HepG2 (cell line): Measurements from ENCODE around the gene ALPL. TPM values are rescaled to one million over a fixed set of nuclear protein-coding genes. Genes with fewer than 3 reads are reported as not detected.

Experiments used
- AHR ChIP-seq: IDR thresholded peaks from 2 replicates; pipeline ENCODE4 v1.6.1; 2018; ENCODE audit warnings: missing genetic modification reagents, missing compliant biosample characterization
- AKNA ChIP-seq: sonication (generic); formaldehyde crosslinking; IDR thresholded peaks from 2 replicates; pipeline ENCODE4 v1.4.0; 2020; ENCODE audit warnings: missing genetic modification reagents, borderline replicate concordance
- CREB1 ChIP-seq, 2 experiments: fragments of 450-650 bp in 1 of 2; IDR thresholded peaks; 2 replicates each; pipeline ENCODE4 v1.6.1; 2016 to 2017; ENCODE audit warnings: control low read depth in 1 of 2, mild to moderate bottlenecking in 1 of 2, missing compliant biosample characterization in 1 of 2, missing genetic modification characterization in 1 of 2
- HIC2 ChIP-seq: sonication (generic); formaldehyde crosslinking; IDR thresholded peaks from 2 replicates; pipeline ENCODE4 v1.9.0; 2022; ENCODE audit warnings: low read depth, missing genetic modification reagents
- POGK ChIP-seq: sonication (generic); formaldehyde crosslinking; conservative IDR thresholded peaks from 2 replicates; pipeline ENCODE4 v1.8.0; 2022; ENCODE audit warnings: mild to moderate bottlenecking, moderate library complexity, missing genetic modification reagents
- RNF2 ChIP-seq: fragments of 450-650 bp; conservative IDR thresholded peaks from 2 replicates; pipeline ENCODE4 v1.6.1; 2016; ENCODE audit warnings: low read depth
- TEAD3 ChIP-seq: optimal IDR thresholded peaks from 2 replicates; pipeline ENCODE3; 2016; ENCODE audit warnings: borderline replicate concordance
- ZBED4 ChIP-seq: sonication (generic); formaldehyde crosslinking; IDR thresholded peaks from 2 replicates; pipeline ENCODE4 v1.4.0; 2020; ENCODE audit warnings: missing genetic modification reagents, borderline replicate concordance
- ZFAT ChIP-seq: sonication (generic); formaldehyde crosslinking; conservative IDR thresholded peaks from 2 replicates; pipeline ENCODE4 v1.8.1; 2023; ENCODE audit warnings: missing genetic modification reagents, inconsistent platforms
- ZNF263 ChIP-seq: sonication (generic); formaldehyde crosslinking; IDR thresholded peaks from 2 replicates; pipeline ENCODE4 v1.4.0; 2020; ENCODE audit warnings: missing genetic modification reagents
- ZNF362 ChIP-seq: sonication (generic); formaldehyde crosslinking; IDR thresholded peaks from 2 replicates; pipeline ENCODE4 v1.4.0; 2020; ENCODE audit warnings: missing genetic modification reagents, mild to moderate bottlenecking, borderline replicate concordance
- ZNF619 ChIP-seq: sonication (generic); formaldehyde crosslinking; IDR thresholded peaks from 2 replicates; pipeline ENCODE4 v1.4.0; 2020; ENCODE audit warnings: mild to moderate bottlenecking, missing genetic modification reagents
- ZNF777 ChIP-seq: sonication (generic); formaldehyde crosslinking; IDR thresholded peaks from 2 replicates; pipeline ENCODE4 v1.4.0; 2020; ENCODE audit warnings: missing genetic modification reagents
- ZSCAN21 ChIP-seq: sonication (generic); formaldehyde crosslinking; IDR thresholded peaks from 2 replicates; pipeline ENCODE4 v1.8.0; 2022; ENCODE audit warnings: mild to moderate bottlenecking, missing genetic modification reagents, moderate library complexity, borderline replicate concordance
- polyA plus RNA-seq, 8 experiments: library from polyadenylated mRNA; depleted of rRNA in 3 of 8; stranded (reverse) in 7 of 8; unstranded in 1 of 8; fragments of >200 nt; fragmentation: Illumina TruSeq in 4 of 8; extraction: Trizol in 4 of 8; gene quantifications; 2 replicates each; pipeline versions ENCODE4 v1.2.1 to v1.2.3, GENCODE V29; 2011 to 2016; ENCODE audit warnings: low read depth in 4 of 8, missing spikeins in 1 of 8, mixed read lengths in 1 of 8; ENCODE audit not compliant: insufficient read depth in 1 of 8
- total RNA-seq, 5 experiments: library from RNA; depleted of rRNA; stranded (reverse); fragments of >200 nt; fragmentation: Illumina TruSeq; extraction: Trizol; gene quantifications; 2 replicates each; pipeline ENCODE4 v1.2.3, GENCODE V29; 2016; ENCODE audit warnings: low read depth in 1 of 5

The ALPL gene
- total and polyA plus RNA-seq, 2 of the 13 experiments (the other 11 are each of a cell fraction or from before 2014, with no cell fraction given), result 0.12 TPM; not detected in 1

- TF ChIP-seq AKNA (CRISPR knock-in tag) (no peak), RNF2 (peak; percentile 64; the same call in 1 of the 2 replicates), ZSCAN21 (peak; percentile 58; the same call in 1 of the 2 replicates), TEAD3 (CRISPR knock-in tag) (peak; percentile 35), ZNF777 (CRISPR knock-in tag) (peak; percentile 70), CREB1 (IDR thresholded peaks at IDR 0.05) (no peak), CREB1 (CRISPR knock-in tag; IDR thresholded peaks at IDR 0.05) (no peak), ZFAT (no peak), HIC2 (CRISPR knock-in tag) (peak; percentile 70; the same call in 1 of the 2 replicates), ZBED4 (CRISPR knock-in tag) (no peak), ZNF263 (0 out of 2 replicates have a peak, but pooled peaks have one; percentile 37), ZNF619 (CRISPR knock-in tag) (no peak), POGK (CRISPR knock-in tag) (0 out of 2 replicates have a peak, but pooled peaks have one; percentile 45), ZNF362 (no peak), AHR (CRISPR knock-in tag) (peak; percentile 43; the same call in 1 of the 2 replicates)
These were observed 77.8 kb downstream of the ALPL start (continued) for GRCh38 chr1:21586846-21587601.
